ENCODE measurements around the gene SYNPR. TPM values are rescaled to one million over a fixed set of nuclear protein-coding genes. Genes with fewer than 3 reads are reported as not detected.

The SYNPR gene
- total RNA-seq, 1 donor: not detected

GRCh38 chr3:63555767-63556166 lies 277.7 kb downstream of the SYNPR start:
- Histone ChIP-seq H2AFZ (ENCODE audit: low read length) (no peak overlapping the region), H3K9me3 (ENCODE audit: low read depth, low read length) (no peaks in the 10 kb centered on the region), H3K27me3 (ENCODE audit: insufficient read depth, low read length) (no peaks in the 10 kb centered on the region), H3K79me2 (ENCODE audit: insufficient read depth, low read length) (no peaks in the 10 kb centered on the region), H3K4me1 (ENCODE audit: insufficient read depth, low read length) (no peaks in the 10 kb centered on the region), H3K4me3 (ENCODE audit: insufficient read depth, low read length) (no peak overlapping the region), H4K20me1 (ENCODE audit: insufficient read depth, low read length) (no peaks in the 10 kb centered on the region), H3K4me2 (ENCODE audit: insufficient read depth, low read length) (no peak overlapping the region), H3K36me3 (ENCODE audit: insufficient read depth, low read length) (no peaks in the 10 kb centered on the region), H3K27ac (ENCODE audit: low read depth, low read length) (no peak overlapping the region)
- no peak for DNase-seq (ENCODE audit: insufficient read length, low spot score, missing footprints)
- no peak for TF ChIP-seq CTCF (IDR thresholded peaks at IDR 0.05; ENCODE audit: extremely low read depth, low read depth, low read length)

- Histone ChIP-seq H3K4me3 (ENCODE audit: insufficient read depth, low read length) (no peak overlapping the region), H3K36me3 (ENCODE audit: insufficient read depth, low read length) (no peaks in the 10 kb centered on the region), H3K4me1 (ENCODE audit: insufficient read depth, low read length) (no peaks in the 10 kb centered on the region), H2AFZ (ENCODE audit: low read length) (no peak overlapping the region), H3K9me3 (ENCODE audit: low read depth, low read length) (no peaks in the 10 kb centered on the region), H4K20me1 (ENCODE audit: insufficient read depth, low read length) (no peaks in the 10 kb centered on the region), H3K79me2 (ENCODE audit: insufficient read depth, low read length) (no peaks in the 10 kb centered on the region), H3K4me2 (ENCODE audit: insufficient read depth, low read length) (no peak overlapping the region), H3K27me3 (ENCODE audit: insufficient read depth, low read length) (no peaks in the 10 kb centered on the region), H3K27ac (ENCODE audit: low read depth, low read length) (no peak overlapping the region)
- no peak for DNase-seq (ENCODE audit: insufficient read length, low spot score, missing footprints)
- no peak for TF ChIP-seq CTCF (IDR thresholded peaks at IDR 0.05; ENCODE audit: extremely low read depth, low read depth, low read length)
Measured at GRCh38 chr3:63556401-63556800, 278.3 kb downstream of the SYNPR start.

- TF ChIP-seq CTCF (IDR thresholded peaks at IDR 0.05; ENCODE audit: extremely low read depth, low read depth, low read length): no peak
- Histone ChIP-seq H3K9me3 (ENCODE audit: low read depth, low read length) (no peaks in the 10 kb centered on the region), H3K36me3 (ENCODE audit: insufficient read depth, low read length) (no peaks in the 10 kb centered on the region), H2AFZ (ENCODE audit: low read length) (no peak overlapping the region), H3K4me3 (ENCODE audit: insufficient read depth, low read length) (no peak overlapping the region), H3K4me2 (ENCODE audit: insufficient read depth, low read length) (no peak overlapping the region), H4K20me1 (ENCODE audit: insufficient read depth, low read length) (no peaks in the 10 kb centered on the region), H3K27ac (ENCODE audit: low read depth, low read length) (no peak overlapping the region), H3K4me1 (ENCODE audit: insufficient read depth, low read length) (no peaks in the 10 kb centered on the region), H3K27me3 (ENCODE audit: insufficient read depth, low read length) (no peaks in the 10 kb centered on the region), H3K79me2 (ENCODE audit: insufficient read depth, low read length) (no peaks in the 10 kb centered on the region)
- DNase-seq (ENCODE audit: insufficient read length, low spot score, missing footprints): no peak
Measured at GRCh38 chr3:63557912-63558311, 279.8 kb downstream of the SYNPR start.

- Histone ChIP-seq H2AFZ (ENCODE audit: low read length) (no peak overlapping the region), H3K27ac (ENCODE audit: low read depth, low read length) (no peak overlapping the region), H3K4me2 (ENCODE audit: insufficient read depth, low read length) (no peak overlapping the region), H3K9me3 (ENCODE audit: low read depth, low read length) (no peaks in the 10 kb centered on the region), H3K79me2 (ENCODE audit: insufficient read depth, low read length) (no peaks in the 10 kb centered on the region), H3K27me3 (ENCODE audit: insufficient read depth, low read length) (no peaks in the 10 kb centered on the region), H4K20me1 (ENCODE audit: insufficient read depth, low read length) (no peaks in the 10 kb centered on the region), H3K36me3 (ENCODE audit: insufficient read depth, low read length) (no peaks in the 10 kb centered on the region), H3K4me1 (ENCODE audit: insufficient read depth, low read length) (no peaks in the 10 kb centered on the region), H3K4me3 (ENCODE audit: insufficient read depth, low read length) (no peak overlapping the region)
- no peak for DNase-seq (ENCODE audit: insufficient read length, low spot score, missing footprints)
- no peak for TF ChIP-seq CTCF (IDR thresholded peaks at IDR 0.05; ENCODE audit: extremely low read depth, low read depth, low read length)
Measured at GRCh38 chr3:63559884-63560283, 281.8 kb downstream of the SYNPR start.
